GM12878 (cell line): ENCODE measurements around the gene COL23A1. TPM values are rescaled to one million over a fixed set of nuclear protein-coding genes. Genes with fewer than 3 reads are reported as not detected.

ENCODE experiments used
- ATAC-seq: fragments of 200-7000 bp; cut with Tn5 transposase; 3 replicates; pipeline ENCODE4 v1.9.1; 2020; ENCODE audit warnings: mild to moderate bottlenecking, moderate library complexity
- BruUV-seq: library from RNA; stranded (reverse); fragments of 400-500 nt; replicated peaks from 2 replicates; lab custom pipeline; 2021; lab: Mats Ljungman, UMichigan
- CTCF ChIA-PET: fragments of 300-600 bp; sonication (Branson Sonifier 250); formaldehyde crosslinking; extraction: SDS; loops from one replicate; lab custom pipeline; 2021; ENCODE audit warnings: inconsistent platforms; lab: Yijun Ruan, JAX
- POLR2A ChIA-PET: fragments of 350-600 bp; formaldehyde crosslinking; extraction: SDS; loops from one replicate; lab custom pipeline; 2021; ENCODE audit warnings: inconsistent platforms; lab: Charles Lee
- RAD21 ChIA-PET: fragments of 300-600 bp; sonication (Branson Sonifier 250); formaldehyde crosslinking; loops from one replicate; lab custom pipeline; 2023; ENCODE audit warnings: antibody characterized with exemption; ENCODE audit not compliant: unreplicated experiment; lab: Charles Lee
- SMC1A ChIA-PET: fragments of 300-600 bp; sonication (Branson Sonifier 250); formaldehyde crosslinking; loops from one replicate; lab custom pipeline; 2023; ENCODE audit not compliant: unreplicated experiment, uncharacterized antibody; lab: Charles Lee
- DNase-seq: peaks from one replicate; pipeline ENCODE4 v3.0.0-alpha.2; 2011; ENCODE audit warnings: low read depth, low spot score
- FAIRE-seq: peaks from 3 replicates; lab custom pipeline; 2011; peaks lifted over from hg19 to GRCh38; lab: Jason Lieb, UNC
- H2AFZ ChIP-seq: 2 replicates; pipeline ENCODE4 v1.6.0; 2011; ENCODE audit warnings: low read depth, low read length, control low read depth; ENCODE audit not compliant: control insufficient read depth
- H3K27ac ChIP-seq: 2 replicates; pipeline ENCODE4 v1.5.1; 2011; ENCODE audit warnings: control low read depth; ENCODE audit not compliant: control insufficient read depth, insufficient read depth
- H3K27me3 ChIP-seq, 2 experiments: replicated peaks in 1 of 2; 2 replicates each; pipeline versions ENCODE4 v1.6.0 to v1.6.1; 2011; ENCODE audit warnings: low read length in 1 of 2; ENCODE audit not compliant: control insufficient read depth in 2 of 2, insufficient read depth in 2 of 2
- H3K36me3 ChIP-seq, 2 experiments: 2 replicates each; pipeline ENCODE4 v1.5.1; 2011; ENCODE audit warnings: low read length in 1 of 2; ENCODE audit not compliant: control insufficient read depth in 2 of 2, insufficient read depth in 2 of 2
- H3K4me1 ChIP-seq: 2 replicates; pipeline ENCODE4 v1.6.1; 2011; ENCODE audit warnings: mild to moderate bottlenecking, low read length, moderate library complexity, mixed read lengths; ENCODE audit not compliant: control insufficient read depth, insufficient read depth
- H3K4me2 ChIP-seq: 2 replicates; pipeline ENCODE4 v1.6.0; 2011; ENCODE audit warnings: control low read depth; ENCODE audit not compliant: control insufficient read depth, insufficient read depth
- H3K4me3 ChIP-seq: fragments of 200-600 bp; sonication (generic); 2 replicates; pipeline ENCODE4 v1.5.1; 2016
- H3K79me2 ChIP-seq: 2 replicates; pipeline ENCODE4 v1.6.0; 2011; ENCODE audit warnings: low read length; ENCODE audit not compliant: control insufficient read depth, insufficient read depth
- H3K9ac ChIP-seq: 2 replicates; pipeline ENCODE4 v1.8.0; 2011; ENCODE audit warnings: low read length, control low read depth, mixed read lengths; ENCODE audit not compliant: control insufficient read depth, insufficient read depth
- H3K9me3 ChIP-seq: replicated peaks from 3 replicates; pipeline ENCODE4 v1.5.1; 2011; ENCODE audit warnings: mild to moderate bottlenecking, low read length; ENCODE audit not compliant: control insufficient read depth, insufficient read depth
- H4K20me1 ChIP-seq: 2 replicates; pipeline ENCODE4 v1.6.0; 2011; ENCODE audit not compliant: control insufficient read depth, insufficient read depth
- MAX ChIP-seq: IDR thresholded peaks from 2 replicates; pipeline ENCODE4 v1.6.1; 2012; ENCODE audit warnings: low read depth, low read length, improper control_type of control experiment
- NFYA ChIP-seq: IDR thresholded peaks from 2 replicates; pipeline ENCODE4 v1.6.1; 2011; ENCODE audit warnings: low read depth, mild to moderate bottlenecking, low read length, improper control_type of control experiment, borderline replicate concordance
- NFYB ChIP-seq: IDR thresholded peaks from 2 replicates; pipeline ENCODE4 v1.6.1; 2011; ENCODE audit warnings: low read depth, mild to moderate bottlenecking, low read length, improper control_type of control experiment, moderate library complexity; ENCODE audit not compliant: insufficient read depth
- PAX5 ChIP-seq: IDR thresholded peaks from 2 replicates; pipeline ENCODE4 v1.6.1; 2011; ENCODE audit warnings: low read depth, low read length, borderline replicate concordance
- RB1 ChIP-seq: fragments of 450-650 bp; formaldehyde crosslinking; IDR thresholded peaks from 2 replicates; pipeline ENCODE4 v1.6.1; 2017; ENCODE audit warnings: mild to moderate bottlenecking, borderline replicate concordance
- ZBTB40 ChIP-seq: fragments of 450-650 bp; IDR thresholded peaks from 2 replicates; pipeline ENCODE4 v1.6.1; 2016; ENCODE audit warnings: mild to moderate bottlenecking, moderate library complexity, borderline replicate concordance
- WGBS: methylation state at CpG from one replicate; pipeline ENCODE4 v1.1.6; 2016; ENCODE audit warnings: low lambda C conversion rate; ENCODE audit not compliant: insufficient replicate concordance, insufficient coverage; ENCODE audit errors: missing lambda C conversion rate; 5-methylcytosine and 5-hydroxymethylcytosine counted together
- in situ Hi-C: fragments of 300-500 bp; cut with MboI; formaldehyde crosslinking; loops from 9 replicates; pipeline ENCODE4 v1.14.3; 2018; ENCODE audit warnings: mixed read lengths
- intact Hi-C: fragments of 100-400 bp; cut with micrococcal nuclease; formaldehyde crosslinking; loops from one replicate; pipeline ENCODE4 v1.14.2; 2022; ENCODE audit not compliant: unreplicated experiment
- polyA plus RNA-seq, 11 experiments: library from polyadenylated mRNA; depleted of rRNA in 4 of 11; unstranded in 6 of 11; stranded (reverse) in 5 of 11; fragments of >200 nt; fragmentation: Nextera tagmentation in 4 of 11; fragmentation: Illumina TruSeq in 1 of 11; extraction: Ambion mirVana in 4 of 11; extraction: Trizol in 1 of 11; gene quantifications; 1 replicate in 1 of 11; 2 replicates in 10 of 11; pipeline versions ENCODE4 v1.2.1 to v1.2.3, GENCODE V29; 2011 to 2016; ENCODE audit warnings: inconsistent platforms in 2 of 11, missing spikeins in 2 of 11, low read depth in 1 of 11
- total RNA-seq, 4 experiments: library from RNA; depleted of rRNA in 3 of 4; stranded (reverse); fragments of >200 nt in 3 of 4; fragmentation: Illumina TruSeq in 1 of 4; extraction: Trizol in 1 of 4; gene quantifications; 2 replicates each; pipeline versions ENCODE4 v1.2.1 to v1.2.3, GENCODE V29; 2013 to 2021

COL23A1 gene
- total and polyA plus RNA-seq, 10 of the 15 experiments (the other 5 are each of a cell fraction or from before 2014, with no cell fraction given), result 0.03 to 0.83 (median 0.09) TPM; not detected in 5

GRCh38 chr5:178240341-178240741 lies 349.9 kb downstream of the COL23A1 start:
- RAD21 ChIA-PET, result no interaction called here
- no peak for FAIRE-seq

More at GRCh38 chr5:178240341-178240741, 349.9 kb downstream of the COL23A1 start:
- Histone ChIP-seq H3K27me3 (no peaks in the 10 kb centered on the region), H2AFZ (peak overlapping the region; percentile 37), H3K9ac (no peak overlapping the region), H3K79me2 (no peaks in the 10 kb centered on the region), H4K20me1 (no peaks in the 10 kb centered on the region), H3K4me1 (peaks cover 47% of the 10 kb centered on the region), H3K36me3 (no peaks in the 10 kb centered on the region), H3K4me3 (no peak overlapping the region)
- ATAC-seq, result no peak
- in situ Hi-C loops (no loop called here), intact Hi-C loops (no loop called here)
- 40% methylated on average over 19 of the region's 19 CpGs for WGBS
- POLR2A ChIA-PET, result interaction anchor here (0.6 kb wide), 1 partner anchor 1249 kb away, joined by 5 read pairs; no protein-coding TSS in a partner anchor
- TF ChIP-seq NFYA (no peak), PAX5 (no peak), RB1 (no peak), MAX (no peak), NFYB (no peak), ZBTB40 (no peak)
- TF ChIP-seq, all 136 proteins: peak for 0
- 0 out of 2 replicates have a peak overlapping the region, but pooled peaks have one; percentile 61 for H3K27ac ChIP-seq
- no peak for DNase-seq
- ChIA-PET SMC1A (no interaction called here), CTCF (no interaction called here)
- H3K9me3 ChIP-seq, result no peaks in the 10 kb centered on the region
- no TSS peak for BruUV-seq
- H3K4me2 ChIP-seq, result peak overlapping the region; percentile 59
